ENCODE measurements around the gene PHC1.
"Not testable (repeated sequence)": the region's sequence is repeated elsewhere in the genome, so short reads cannot be mapped to it uniquely, and the experiment has no call there.

Gene PHC1

GRCh38 chr12:8911606-8912268 lies 2.6 kb upstream of the PHC1 start:
- peak; percentile 35 for DNase-seq (ENCODE audit: low read depth, low spot score)

GRCh38 chr12:8912914-8913313 lies 1.4 kb upstream of the PHC1 start:
- peak; percentile 65 for DNase-seq (ENCODE audit: low read depth, low spot score)

- no peak for DNase-seq (ENCODE audit: low read depth, low spot score)
Measured at GRCh38 chr12:8913702-8914032, 642 bp upstream of the PHC1 start.

- peak; percentile 83 for DNase-seq (ENCODE audit: low read depth, low spot score)
Measured at GRCh38 chr12:8914716-8915526, 612 bp downstream of the PHC1 start.

GRCh38 chr12:8916154-8916553 lies 1.8 kb downstream of the PHC1 start:
- DNase-seq (ENCODE audit: low read depth, low spot score) = no peak

- no peak for DNase-seq (ENCODE audit: low read depth, low spot score)
Measured at GRCh38 chr12:8917031-8917430, 2.7 kb downstream of the PHC1 start.

GRCh38 chr12:8917751-8918150 lies 3.4 kb downstream of the PHC1 start:
- no peak for DNase-seq (ENCODE audit: low read depth, low spot score)

- DNase-seq (ENCODE audit: low read depth, low spot score) = not testable (repeated sequence)
Measured at GRCh38 chr12:8919643-8920042, 5.3 kb downstream of the PHC1 start.

GRCh38 chr12:8922544-8922943 lies 8.2 kb downstream of the PHC1 start:
- no peak for DNase-seq (ENCODE audit: low read depth, low spot score)

- not testable (repeated sequence) for DNase-seq (ENCODE audit: low read depth, low spot score)
Measured at GRCh38 chr12:8930655-8931323, 16.5 kb downstream of the PHC1 start.

- not testable (repeated sequence) for DNase-seq (ENCODE audit: low read depth, low spot score)
Measured at GRCh38 chr12:8932464-8932863, 18.2 kb downstream of the PHC1 start.

GRCh38 chr12:8934080-8934479 lies 19.8 kb downstream of the PHC1 start:
- not testable (repeated sequence) for DNase-seq (ENCODE audit: low read depth, low spot score)

GRCh38 chr12:8936735-8937134 lies 22.4 kb downstream of the PHC1 start:
- DNase-seq (ENCODE audit: low read depth, low spot score) = no peak

GRCh38 chr12:8937842-8938442 lies 23.6 kb downstream of the PHC1 start:
- DNase-seq (ENCODE audit: low read depth, low spot score) = not testable (repeated sequence)

- DNase-seq (ENCODE audit: low read depth, low spot score) = no peak
Measured at GRCh38 chr12:8941691-8942478, 27.6 kb downstream of the PHC1 start.

- DNase-seq (ENCODE audit: low read depth, low spot score) = no peak
Measured at GRCh38 chr12:8943565-8944186, 29.4 kb downstream of the PHC1 start.

GRCh38 chr12:8946733-8947132 lies 32.4 kb downstream of the PHC1 start:
- no peak for DNase-seq (ENCODE audit: low read depth, low spot score)

GRCh38 chr12:8947737-8948136 lies 33.4 kb downstream of the PHC1 start:
- DNase-seq (ENCODE audit: low read depth, low spot score) = no peak

GRCh38 chr12:8948701-8949341 lies 34.5 kb downstream of the PHC1 start:
- peak; percentile 46 for DNase-seq (ENCODE audit: low read depth, low spot score)
